Neural progenitor cell (in vitro differentiated cells): ENCODE data around the gene TNIK. TPM values are rescaled to one million over a fixed set of nuclear protein-coding genes. Genes with fewer than 3 reads are reported as not detected.

Source experiments
- DNase-seq: peaks from one replicate; pipeline ENCODE4 v3.0.0-alpha.2; 2016; ENCODE audit warnings: low spot score
- H2AFZ ChIP-seq: fragments of 200-600 bp; sonication (generic); replicated peaks from 2 replicates; pipeline ENCODE4 v1.6.1; 2016; ENCODE audit warnings: antibody characterized with exemption
- H3F3A ChIP-seq: fragments of 200-600 bp; sonication (generic); 2 replicates; pipeline ENCODE4 v1.6.1; 2016; ENCODE audit warnings: antibody characterized with exemption, low read depth
- H3K27ac ChIP-seq: fragments of 200-600 bp; sonication (generic); 2 replicates; pipeline ENCODE4 v1.5.1; 2016; ENCODE audit warnings: mild to moderate bottlenecking
- H3K27me3 ChIP-seq: fragments of 200-600 bp; sonication (generic); 2 replicates; pipeline ENCODE4 v1.6.1; 2016; ENCODE audit warnings: mild to moderate bottlenecking, moderate library complexity
- H3K36me3 ChIP-seq: fragments of 200-600 bp; sonication (generic); 2 replicates; pipeline ENCODE4 v1.5.1; 2016
- H3K4me1 ChIP-seq: fragments of 200-600 bp; sonication (generic); 2 replicates; pipeline ENCODE4 v1.6.1; 2016; ENCODE audit warnings: mixed run types
- H3K4me2 ChIP-seq: fragments of 200-600 bp; sonication (generic); 2 replicates; pipeline ENCODE4 v1.6.1; 2016
- H3K4me3 ChIP-seq: fragments of 200-600 bp; sonication (generic); 2 replicates; pipeline ENCODE4 v1.5.1; 2016
- H3K79me2 ChIP-seq: fragments of 200-600 bp; sonication (generic); 2 replicates; pipeline ENCODE4 v1.6.1; 2016; ENCODE audit warnings: low read depth
- H3K9ac ChIP-seq: fragments of 200-600 bp; sonication (generic); 2 replicates; pipeline ENCODE4 v1.6.1; 2016
- H3K9me3 ChIP-seq: fragments of 200-600 bp; sonication (generic); 2 replicates; pipeline ENCODE4 v1.5.1; 2016; ENCODE audit warnings: low read depth
- H4K20me1 ChIP-seq: fragments of 200-600 bp; sonication (generic); 2 replicates; pipeline ENCODE4 v1.6.1; 2016; ENCODE audit warnings: low read depth
- H3K27ac Mint-ChIP-seq: 3 replicates; pipeline ENCODE4 v1.8.0; 2021; ENCODE audit warnings: mixed read lengths
- H3K27me3 Mint-ChIP-seq: 2 replicates; pipeline ENCODE4 v1.8.0; 2022; ENCODE audit warnings: low read depth, mild to moderate bottlenecking, inconsistent platforms, moderate library complexity, mixed read lengths; ENCODE audit not compliant: insufficient read depth
- H3K36me3 Mint-ChIP-seq: 3 replicates; pipeline ENCODE4 v1.8.0; 2021; ENCODE audit warnings: mixed read lengths
- H3K4me1 Mint-ChIP-seq: 3 replicates; pipeline ENCODE4 v1.8.0; 2021; ENCODE audit warnings: mixed read lengths
- H3K4me3 Mint-ChIP-seq: 3 replicates; pipeline ENCODE4 v1.8.0; 2021; ENCODE audit warnings: mild to moderate bottlenecking, moderate library complexity, mixed read lengths
- H3K9me3 Mint-ChIP-seq: 3 replicates; pipeline ENCODE4 v1.8.0; 2020; ENCODE audit warnings: mixed read lengths
- EZH2 ChIP-seq: fragments of 200-600 bp; sonication (generic); IDR thresholded peaks from 2 replicates; pipeline ENCODE4 v1.6.1; 2017; ENCODE audit warnings: antibody characterized with exemption, mild to moderate bottlenecking, moderate library complexity
- EZH2phosphoT487 ChIP-seq: fragments of 200-600 bp; sonication (generic); IDR thresholded peaks from 2 replicates; pipeline ENCODE4 v1.6.1; 2017; ENCODE audit warnings: antibody characterized with exemption
- total RNA-seq: library from RNA; depleted of rRNA; stranded (reverse); fragments of >200 nt; gene quantifications from 2 replicates; pipeline ENCODE4 v1.2.3, GENCODE V29; 2015; ENCODE audit warnings: low replicate concordance
- TF ChIP-seq, protein P1 (sequence below): fragments of 200-600 bp; sonication (generic); IDR thresholded peaks from 2 replicates; pipeline ENCODE4 v1.5.1; 2017; ENCODE audit warnings: antibody characterized with exemption, mild to moderate bottlenecking

Gene TNIK
- total RNA-seq, 1 donor from 2014 or later, result 3.0 TPM

DNA sequence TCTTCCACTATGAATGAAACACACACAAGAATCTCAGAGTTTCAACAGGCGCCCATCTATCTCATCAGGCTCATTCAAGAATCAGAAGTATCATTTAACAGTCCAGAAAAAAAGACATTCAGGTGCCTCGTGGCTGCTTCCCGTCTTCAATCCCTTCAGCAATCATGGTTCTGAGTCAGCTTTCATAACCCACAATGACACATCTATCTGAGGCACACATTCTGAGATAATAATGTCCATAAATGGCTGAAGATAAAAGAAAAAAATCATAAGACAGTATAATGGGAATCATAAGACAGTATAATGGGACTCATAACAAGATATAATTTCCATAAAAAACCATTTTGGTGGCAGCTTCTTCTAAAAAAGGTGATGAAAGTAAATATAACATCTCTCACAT, 52.4 kb downstream of the TNIK start:
- peaks cover 14% of the 10 kb centered on the region for H3K9me3 Mint-ChIP-seq
- H3K27ac Mint-ChIP-seq, result no peak overlapping the region

DNA sequence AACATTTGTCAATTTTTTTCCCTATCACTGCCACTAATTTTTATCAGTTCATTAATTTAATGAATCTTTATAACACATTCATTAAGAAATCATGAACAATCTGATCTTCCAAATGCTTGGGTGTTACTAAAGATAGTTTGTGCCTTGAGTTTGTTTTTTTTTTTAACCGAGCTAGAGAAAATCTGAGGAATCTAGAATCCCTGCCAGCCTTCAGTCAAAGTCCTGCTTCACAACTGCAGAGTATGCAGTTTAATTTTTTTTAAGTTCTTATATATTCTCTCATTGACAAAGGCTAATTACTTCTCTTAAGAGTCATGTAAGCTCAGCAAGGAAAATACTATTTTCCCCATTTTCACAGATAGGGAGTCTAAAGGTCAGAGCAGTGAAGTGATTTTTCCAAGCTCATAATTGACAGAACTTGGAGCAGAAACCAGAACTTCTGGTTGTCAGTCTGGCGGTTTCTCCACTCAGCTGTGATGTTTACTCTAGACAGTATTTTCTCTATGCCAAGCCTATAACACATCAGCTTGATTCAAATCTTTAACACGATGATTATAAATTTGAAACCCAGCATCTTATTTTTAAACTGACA, 55.7 kb downstream of the TNIK start:
- H3K9me3 Mint-ChIP-seq, result peaks cover 19% of the 10 kb centered on the region

More for the DNA sequence above, 52.4 kb downstream of the TNIK start:
- Histone ChIP-seq H4K20me1 (no peaks in the 10 kb centered on the region), H3K27me3 (no peaks in the 10 kb centered on the region), H3K4me3 (no peak overlapping the region), H3K4me1 (no peaks in the 10 kb centered on the region), H3K27ac (no peak overlapping the region), H3K36me3 (no peaks in the 10 kb centered on the region), H3K9me3 (no peaks in the 10 kb centered on the region), H2AFZ (no peak overlapping the region), H3K79me2 (no peaks in the 10 kb centered on the region), H3K9ac (no peak overlapping the region), H3K4me2 (no peak overlapping the region), H3F3A (no peaks in the 10 kb centered on the region)
- H3K27me3 Mint-ChIP-seq, result no peaks in the 10 kb centered on the region
- no peak for DNase-seq
- H3K36me3 Mint-ChIP-seq, result peaks cover 21% of the 10 kb centered on the region
- no peaks in the 10 kb centered on the region for H3K4me1 Mint-ChIP-seq
- TF ChIP-seq EZH2phosphoT487 (no peak), EZH2 (no peak)
- TF ChIP-seq, protein P1, sequence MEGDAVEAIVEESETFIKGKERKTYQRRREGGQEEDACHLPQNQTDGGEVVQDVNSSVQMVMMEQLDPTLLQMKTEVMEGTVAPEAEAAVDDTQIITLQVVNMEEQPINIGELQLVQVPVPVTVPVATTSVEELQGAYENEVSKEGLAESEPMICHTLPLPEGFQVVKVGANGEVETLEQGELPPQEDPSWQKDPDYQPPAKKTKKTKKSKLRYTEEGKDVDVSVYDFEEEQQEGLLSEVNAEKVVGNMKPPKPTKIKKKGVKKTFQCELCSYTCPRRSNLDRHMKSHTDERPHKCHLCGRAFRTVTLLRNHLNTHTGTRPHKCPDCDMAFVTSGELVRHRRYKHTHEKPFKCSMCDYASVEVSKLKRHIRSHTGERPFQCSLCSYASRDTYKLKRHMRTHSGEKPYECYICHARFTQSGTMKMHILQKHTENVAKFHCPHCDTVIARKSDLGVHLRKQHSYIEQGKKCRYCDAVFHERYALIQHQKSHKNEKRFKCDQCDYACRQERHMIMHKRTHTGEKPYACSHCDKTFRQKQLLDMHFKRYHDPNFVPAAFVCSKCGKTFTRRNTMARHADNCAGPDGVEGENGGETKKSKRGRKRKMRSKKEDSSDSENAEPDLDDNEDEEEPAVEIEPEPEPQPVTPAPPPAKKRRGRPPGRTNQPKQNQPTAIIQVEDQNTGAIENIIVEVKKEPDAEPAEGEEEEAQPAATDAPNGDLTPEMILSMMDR, result no peak
- no peak overlapping the region for H3K4me3 Mint-ChIP-seq

DNA sequence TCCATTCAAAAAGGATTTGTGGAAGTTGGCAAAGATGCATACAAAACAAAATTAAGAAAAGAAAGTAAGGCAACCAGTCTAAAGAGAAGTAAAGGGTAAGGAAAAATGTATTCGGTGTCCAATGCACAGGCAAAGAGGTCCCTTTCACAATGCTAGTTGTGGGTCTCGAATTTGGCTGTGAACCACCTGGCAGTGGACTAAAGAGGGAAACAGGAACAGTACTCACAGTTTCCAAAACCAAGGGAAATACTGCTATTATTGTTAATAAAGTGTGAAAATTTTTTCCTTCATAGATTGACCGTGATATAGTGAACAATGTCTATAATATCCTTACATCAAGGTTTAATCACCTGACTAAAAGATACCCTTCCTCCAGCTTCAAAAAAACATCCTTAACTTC, 57.9 kb downstream of the TNIK start:
- H3K4me3 ChIP-seq, result no peak overlapping the region
- no peak overlapping the region for H3K27ac Mint-ChIP-seq
- H3K4me1 Mint-ChIP-seq, result peaks cover 10% of the 10 kb centered on the region
- no peaks in the 10 kb centered on the region for H4K20me1 ChIP-seq
- H3K79me2 ChIP-seq, result no peaks in the 10 kb centered on the region
- peaks cover 25% of the 10 kb centered on the region for H3K36me3 Mint-ChIP-seq
- no peak overlapping the region for H3K4me2 ChIP-seq
- no peaks in the 10 kb centered on the region for H3K27me3 ChIP-seq
- no peaks in the 10 kb centered on the region for H3F3A ChIP-seq
- no peak for DNase-seq
- H3K27me3 Mint-ChIP-seq, result no peaks in the 10 kb centered on the region
- H2AFZ ChIP-seq, result no peak overlapping the region
- H3K4me3 Mint-ChIP-seq, result no peak overlapping the region
- H3K4me1 ChIP-seq, result no peaks in the 10 kb centered on the region
- peaks cover 19% of the 10 kb centered on the region for H3K9me3 Mint-ChIP-seq
- TF ChIP-seq, protein P1, result no peak
- TF ChIP-seq EZH2phosphoT487, result no peak
- no peak for TF ChIP-seq EZH2
- no peaks in the 10 kb centered on the region for H3K36me3 ChIP-seq
- H3K9ac ChIP-seq, result no peak overlapping the region
- no peak overlapping the region for H3K27ac ChIP-seq
- no peaks in the 10 kb centered on the region for H3K9me3 ChIP-seq

More for the DNA sequence above, 55.7 kb downstream of the TNIK start:
- Histone ChIP-seq H3K4me1 (no peaks in the 10 kb centered on the region), H2AFZ (no peak overlapping the region), H3K27me3 (no peaks in the 10 kb centered on the region), H3K9me3 (no peaks in the 10 kb centered on the region), H3K9ac (no peak overlapping the region), H3F3A (no peaks in the 10 kb centered on the region), H3K36me3 (no peaks in the 10 kb centered on the region), H4K20me1 (no peaks in the 10 kb centered on the region), H3K4me3 (no peak overlapping the region), H3K27ac (no peak overlapping the region), H3K79me2 (no peaks in the 10 kb centered on the region), H3K4me2 (no peak overlapping the region)
- Mint-ChIP-seq H3K27ac (no peak overlapping the region), H3K4me1 (peaks cover 2% of the 10 kb centered on the region), H3K36me3 (peaks cover 28% of the 10 kb centered on the region), H3K27me3 (no peaks in the 10 kb centered on the region), H3K4me3 (no peak overlapping the region)
- TF ChIP-seq EZH2phosphoT487, result no peak
- TF ChIP-seq EZH2, result no peak
- TF ChIP-seq, protein P1, result no peak
- no peak for DNase-seq
